NCI-H524 (cell line): ENCODE results near the gene SLC16A14.
A peak's percentile ranks its signal among the peaks of the same experiment; 100 is the strongest.

ENCODE experiments used
- DNase-seq, 2 experiments: peaks; one replicate each; lab custom pipeline; 2025; lab: John Stamatoyannopoulos, UW

The SLC16A14 gene

GRCh38 chr2:230042195-230042594 is 26.5 kb downstream of the SLC16A14 start:
- DNase-seq: no peak

- DNase-seq: no peak
These were observed 45.4 kb downstream of the SLC16A14 start for GRCh38 chr2:230023313-230023712.

DNA sequence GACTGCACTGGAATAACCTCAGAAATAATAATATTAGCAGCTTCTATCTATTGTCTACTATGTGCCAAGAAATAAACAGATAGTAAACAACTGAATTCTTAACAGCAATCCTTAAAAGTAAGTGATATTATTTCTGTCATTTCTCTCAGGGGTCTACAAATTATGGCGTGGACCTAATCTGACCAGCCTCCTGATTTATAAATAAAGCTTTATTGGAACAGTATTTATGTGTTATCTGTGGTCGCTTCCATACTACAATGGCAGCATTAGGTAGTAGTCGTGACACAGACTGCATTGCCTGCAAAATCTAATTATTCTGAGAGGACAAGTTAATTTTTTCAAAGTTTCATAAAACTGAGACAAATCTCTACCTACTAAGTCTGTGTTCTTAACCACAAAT is 49.0 kb downstream of the SLC16A14 start:
- DNase-seq: no peak

GRCh38 chr2:230018153-230018552 is 50.6 kb downstream of the SLC16A14 start:
- no peak for DNase-seq

GRCh38 chr2:230016844-230017243 is 51.9 kb downstream of the SLC16A14 start:
- no peak for DNase-seq

DNA sequence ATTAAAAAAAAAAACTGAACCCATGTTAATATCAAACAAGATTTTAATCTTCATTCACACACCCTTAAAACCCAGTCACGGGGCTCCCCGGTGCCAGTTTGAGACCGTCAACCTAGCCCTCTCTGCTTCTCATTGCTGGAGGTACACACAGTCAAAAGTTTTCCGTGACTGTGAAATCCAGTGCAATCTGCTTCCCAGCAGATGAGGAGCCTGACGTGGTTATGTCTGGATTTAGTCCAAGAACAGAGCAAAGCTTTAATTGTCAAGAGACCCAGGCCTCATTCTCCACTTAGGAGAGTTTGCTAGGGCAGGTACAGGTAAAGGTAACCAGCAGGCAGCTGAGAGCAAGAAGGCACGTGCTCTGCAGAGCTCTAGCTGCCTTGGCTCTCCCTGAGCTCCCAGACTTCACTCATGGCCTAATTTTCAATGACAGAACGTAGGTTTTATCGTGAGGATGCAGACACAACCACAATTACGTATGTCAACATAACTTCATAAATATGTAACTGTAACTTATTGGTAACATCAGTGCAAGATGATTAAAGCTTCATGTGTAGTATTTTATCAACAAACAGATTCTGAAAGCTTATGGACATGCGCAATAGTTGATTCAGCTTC is 56.3 kb downstream of the SLC16A14 start:
- DNase-seq: no peak

DNA sequence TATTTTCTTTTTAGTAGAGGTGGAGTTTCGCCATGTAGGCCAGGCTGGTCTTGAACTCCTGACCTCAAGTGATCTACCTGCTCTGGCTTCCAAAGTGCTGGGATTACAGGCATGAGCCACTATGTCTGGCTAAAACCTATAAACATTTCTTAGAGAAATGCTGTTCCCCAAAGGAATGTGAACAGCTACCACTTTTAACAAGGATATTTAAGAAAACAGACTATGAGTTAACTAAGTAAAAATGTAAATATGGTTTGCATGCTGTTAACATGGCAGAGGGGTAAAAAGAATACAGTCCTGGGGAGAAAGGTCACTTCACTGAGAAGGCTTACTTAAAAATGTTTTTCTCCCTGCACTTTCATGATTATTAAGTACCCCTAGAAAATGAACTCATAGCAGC is 57.1 kb downstream of the SLC16A14 start:
- DNase-seq: no peak

- no peak for DNase-seq
These were observed 58.2 kb downstream of the SLC16A14 start for GRCh38 chr2:230010501-230010900.

DNA sequence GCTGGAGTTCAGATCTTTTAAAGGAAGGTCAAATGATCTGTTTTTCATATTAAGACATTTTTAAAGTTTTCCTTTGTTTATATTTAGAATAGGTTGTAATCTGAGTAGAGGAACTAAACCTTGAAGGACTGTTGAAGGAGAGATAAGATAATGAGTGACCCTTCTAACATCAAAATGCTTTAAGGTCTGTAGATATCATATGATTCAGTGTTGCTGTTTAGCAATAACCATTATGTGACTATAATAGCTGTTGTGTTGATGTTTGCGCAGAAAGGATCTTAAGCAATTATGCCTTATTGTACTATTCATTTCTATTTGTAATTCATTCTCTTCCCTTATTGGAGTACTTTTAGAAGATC is 60.0 kb downstream of the SLC16A14 start:
- DNase-seq: no peak

DNA sequence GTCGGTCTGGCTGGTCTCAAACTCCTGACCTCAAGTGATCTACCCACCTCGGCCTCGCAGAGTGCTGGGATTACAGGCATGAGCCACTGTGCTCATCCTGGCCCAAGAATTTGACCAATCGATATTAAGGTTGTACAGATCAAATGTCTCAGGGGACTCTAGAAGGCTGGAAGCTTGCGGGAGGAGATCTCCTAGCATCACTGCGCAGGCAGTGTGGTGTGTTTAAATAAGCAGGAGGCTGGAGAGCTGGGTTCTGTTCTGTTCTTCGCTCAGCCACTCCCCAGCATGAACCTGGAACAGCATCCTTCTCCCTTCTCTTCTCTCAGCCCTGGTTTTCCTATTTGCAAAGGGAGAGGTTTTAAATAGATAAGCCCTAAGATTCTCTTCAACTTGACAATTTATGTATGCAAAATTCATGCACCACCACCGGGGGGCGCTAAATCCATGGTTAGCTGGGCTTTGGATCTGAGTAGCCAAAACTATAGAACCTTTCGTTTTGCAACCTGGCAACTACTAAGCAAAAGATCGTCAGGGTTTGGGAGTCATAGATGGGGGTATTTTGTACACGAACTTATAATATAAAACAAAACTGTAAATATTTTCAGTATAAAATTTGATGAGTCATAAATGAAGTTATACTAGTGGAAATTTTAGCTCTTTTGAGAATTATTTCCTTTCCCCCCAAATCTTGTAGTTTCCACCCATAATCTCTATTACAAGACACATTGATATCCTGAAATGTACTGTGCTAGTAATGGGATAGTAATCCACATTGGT is 60.6 kb downstream of the SLC16A14 start:
- DNase-seq: peak; percentile 45 to 55

GRCh38 chr2:230000118-230000841 is 68.4 kb downstream of the SLC16A14 start:
- no peak for DNase-seq

GRCh38 chr2:229997565-229997964 is 71.2 kb downstream of the SLC16A14 start:
- DNase-seq: no peak

- DNase-seq: no peak
These were observed 72.4 kb downstream of the SLC16A14 start for GRCh38 chr2:229996320-229996719.

GRCh38 chr2:229993236-229993635 is 75.5 kb downstream of the SLC16A14 start:
- DNase-seq: no peak
